GM19238 (cell line): ENCODE results near the gene ARSA.
"Not testable (repeated sequence)": the region's sequence is repeated elsewhere in the genome, so short reads cannot be mapped to it uniquely, and the experiment has no call there.

Experiments used
- DNase-seq: peaks from one replicate; pipeline ENCODE4 v3.0.0; 2011; ENCODE audit warnings: low spot score; ENCODE audit not compliant: insufficient read length

The ARSA gene

DNA sequence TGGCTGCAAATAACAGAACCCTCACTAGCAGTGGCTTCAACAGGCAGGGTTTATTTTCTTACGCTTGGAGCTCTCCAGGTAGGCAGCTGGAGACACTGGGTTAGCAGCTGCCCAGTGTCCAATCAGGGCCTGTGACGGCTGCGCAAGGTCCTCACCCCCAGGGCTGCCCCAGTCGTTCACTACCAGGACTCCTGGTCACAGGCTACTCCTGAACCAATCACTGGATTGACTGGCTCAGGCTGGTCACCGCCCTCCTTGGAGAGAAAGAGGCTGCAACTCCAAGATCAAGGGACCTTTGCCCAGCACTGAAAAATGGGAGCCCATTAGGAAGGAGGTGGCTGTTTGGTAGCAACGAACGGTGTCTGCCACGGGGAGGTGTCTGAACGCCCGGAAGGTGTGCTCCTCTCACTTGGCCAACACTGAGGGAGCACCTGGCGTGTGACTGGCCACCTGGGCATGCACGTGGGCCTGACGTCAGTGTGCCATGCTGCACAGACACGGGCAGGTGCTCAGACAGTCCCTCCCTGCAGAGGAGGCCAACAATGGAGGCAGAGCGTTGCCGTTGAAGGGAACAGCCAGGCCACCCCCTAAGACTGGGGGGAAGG is 5.1 kb downstream of the ARSA start:
- DNase-seq = no peak

DNA sequence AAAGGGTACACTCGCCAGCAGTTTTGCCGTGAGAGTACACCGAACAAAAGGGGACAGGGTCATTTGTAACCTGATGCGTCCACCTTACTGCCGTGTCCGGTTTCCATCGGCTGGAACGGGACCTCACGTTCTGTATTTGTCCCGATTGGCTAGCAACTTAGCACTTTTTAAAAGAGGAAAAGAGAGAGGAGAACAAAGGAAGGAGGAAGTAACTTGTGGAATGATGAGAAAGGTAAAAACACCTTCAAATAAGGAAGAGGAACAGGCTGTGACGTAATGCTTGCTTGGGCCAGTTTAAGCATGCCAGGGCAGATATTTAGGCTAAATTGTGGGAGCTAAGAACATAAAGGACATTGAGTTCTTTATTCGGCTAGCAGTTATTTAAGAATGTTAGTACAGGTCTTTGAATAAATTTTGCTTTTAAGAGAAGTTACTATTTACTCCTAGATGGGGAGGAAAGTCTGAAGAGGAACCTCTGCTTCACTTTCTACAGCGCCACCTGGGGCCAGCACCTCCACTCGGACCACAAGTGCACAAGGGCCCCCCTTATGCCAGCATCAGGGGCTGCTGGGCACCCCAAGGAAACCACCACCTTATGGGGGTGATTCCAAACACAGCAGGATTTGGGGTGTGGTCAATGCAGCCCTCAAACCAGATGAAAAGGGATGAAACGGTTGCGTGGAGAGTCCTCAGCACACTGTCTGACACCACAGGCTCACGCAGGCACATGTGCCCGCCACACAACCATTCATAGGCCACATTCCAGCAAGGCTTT is 5.8 kb downstream of the ARSA start:
- DNase-seq = no peak

DNA sequence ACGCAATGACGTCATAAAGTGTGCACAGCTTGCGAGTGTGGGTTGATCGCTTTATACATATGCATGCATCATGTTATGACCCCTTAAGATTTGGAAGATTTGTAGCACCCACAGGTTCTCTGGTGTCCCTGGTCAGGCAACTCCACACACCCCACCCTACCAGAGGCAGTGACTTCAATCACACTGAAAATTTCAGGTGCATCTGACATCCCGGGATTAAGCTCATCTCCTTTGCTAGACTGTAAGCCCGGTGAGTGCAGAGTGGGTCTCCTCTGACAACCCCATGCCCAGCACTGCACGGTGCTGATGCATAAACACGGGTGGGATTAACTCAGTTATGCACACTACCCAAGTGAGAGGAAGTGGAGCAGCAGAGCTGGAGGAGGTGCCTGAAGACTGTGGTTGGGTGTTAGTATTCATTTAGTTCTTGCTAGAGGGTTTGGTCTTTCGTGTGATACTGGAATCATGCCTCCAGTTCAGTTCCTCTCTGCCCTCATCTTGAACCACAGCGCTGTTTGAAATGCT is 6.5 kb downstream of the ARSA start:
- no peak for DNase-seq

DNA sequence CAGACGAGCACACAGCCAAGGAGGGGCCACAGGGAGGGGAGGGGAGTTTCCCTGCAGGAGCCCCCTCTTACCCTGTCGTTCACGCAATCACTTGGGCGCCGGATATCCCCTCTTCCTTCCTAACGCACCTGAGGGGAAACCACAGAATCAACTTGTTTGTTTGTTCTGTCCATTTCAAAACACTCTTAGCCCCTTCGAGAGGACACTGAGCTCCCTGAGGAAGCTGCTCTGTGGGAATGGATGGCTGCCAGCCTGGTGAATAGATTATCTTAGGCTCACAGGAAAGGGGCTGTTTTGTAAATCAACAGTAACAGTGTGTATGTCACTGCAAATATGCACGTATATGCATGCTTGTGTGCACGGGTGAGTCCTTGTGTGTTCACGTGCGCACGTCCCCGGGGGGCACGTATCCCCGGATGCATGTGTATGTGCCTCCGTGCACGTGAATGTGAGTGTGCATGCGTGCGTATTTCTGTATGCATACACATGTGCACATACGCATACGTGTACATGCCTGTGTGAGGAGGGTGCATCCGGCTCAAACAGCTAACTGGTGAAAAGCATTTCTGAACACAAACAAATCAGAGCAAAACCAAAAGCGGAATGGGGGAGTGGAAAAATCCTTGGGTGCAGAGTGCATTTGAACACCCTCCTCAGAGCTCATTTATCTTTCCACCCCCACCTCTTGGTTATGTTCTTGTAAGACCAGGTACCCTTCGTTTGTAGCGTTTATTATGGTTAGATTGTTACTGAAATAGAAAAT is 7.2 kb downstream of the ARSA start:
- peak; percentile 75 for DNase-seq

DNA sequence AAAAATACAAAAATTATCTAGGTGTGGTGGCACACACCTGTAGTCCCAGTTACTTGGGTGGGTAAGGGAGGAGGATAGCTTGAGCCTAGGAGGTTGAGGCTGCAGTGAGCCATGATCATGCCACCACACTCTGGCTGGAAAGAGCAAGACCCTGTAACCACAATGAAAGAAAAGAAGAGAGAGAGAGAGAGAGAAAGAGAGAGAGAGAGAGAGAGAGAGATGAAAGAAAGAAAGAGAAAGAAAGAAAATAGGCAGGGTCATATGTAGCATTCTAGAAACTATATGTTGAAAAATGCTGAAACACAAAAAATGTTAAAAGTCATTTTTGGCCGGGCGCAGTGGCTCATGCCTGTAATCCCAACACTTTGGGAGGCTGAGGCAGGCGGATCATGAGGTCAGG is 13.7 kb downstream of the ARSA start:
- not testable (repeated sequence) for DNase-seq

DNA sequence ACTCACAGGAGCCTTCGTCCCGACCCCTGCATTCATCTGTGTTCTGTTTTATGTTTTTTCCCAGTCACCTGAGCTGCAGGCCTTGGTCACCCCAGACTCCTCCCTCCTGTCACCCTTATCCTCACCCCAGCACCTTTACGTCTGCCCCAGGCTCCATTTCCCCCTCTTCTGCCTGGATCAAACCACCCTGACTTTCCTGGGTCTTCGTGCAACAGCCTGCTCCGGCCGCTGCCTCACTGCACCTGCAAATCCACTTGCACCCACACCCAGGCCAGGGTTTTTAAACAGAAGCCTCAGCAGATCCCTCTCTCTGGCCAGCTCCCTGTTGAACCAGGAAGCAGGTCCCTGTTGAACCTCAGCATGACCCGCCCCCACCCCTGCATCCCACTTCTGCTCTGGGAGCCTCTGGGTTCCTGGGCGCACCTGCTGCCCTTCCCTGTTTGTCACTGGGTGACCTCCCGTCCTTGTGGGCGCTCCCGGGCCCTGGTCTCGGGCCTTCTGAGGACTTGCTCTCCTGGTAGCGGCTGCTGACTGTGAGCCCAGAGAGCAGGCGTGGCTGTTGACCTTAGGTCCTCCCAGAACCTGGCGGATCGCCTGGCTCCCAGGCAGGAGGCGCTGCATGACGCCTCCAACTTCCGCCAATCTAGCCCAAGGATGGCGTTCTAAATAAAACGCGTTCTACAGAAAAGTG is 14.5 kb downstream of the ARSA start:
- no peak for DNase-seq

DNA sequence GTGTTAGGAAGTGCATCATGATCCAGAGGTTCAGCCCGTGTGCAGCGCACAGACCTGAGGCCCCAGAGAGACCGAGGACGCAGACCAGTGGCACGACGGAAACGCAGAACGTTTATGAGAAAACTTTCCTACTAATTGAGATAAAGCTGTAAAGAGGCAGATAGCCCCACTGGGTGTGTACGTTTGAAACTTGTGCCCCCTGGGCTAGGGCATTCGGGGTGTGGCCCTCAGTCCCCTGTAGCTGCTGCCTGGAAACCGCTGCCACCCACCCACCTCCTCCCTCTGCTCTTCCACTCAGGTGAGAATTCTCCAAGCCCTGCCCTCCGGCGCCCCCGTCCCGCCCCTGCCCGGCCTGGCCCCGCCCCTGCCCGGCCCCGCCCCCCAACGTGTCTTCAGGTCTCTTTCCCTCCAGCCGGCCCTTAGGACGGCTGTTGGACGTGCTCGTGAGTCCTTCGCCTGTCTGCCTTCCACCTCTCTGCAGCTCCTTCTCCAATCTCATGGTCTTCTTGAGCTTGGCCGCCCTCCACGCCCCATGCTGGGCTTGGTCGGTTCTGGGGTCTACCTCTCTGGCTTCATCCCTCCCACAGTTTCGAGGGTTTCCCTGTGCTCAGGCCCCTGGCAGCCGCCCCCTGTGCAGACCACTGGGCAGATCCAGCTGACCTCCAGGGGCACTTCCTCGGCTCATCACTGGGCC is 15.3 kb downstream of the ARSA start:
- no peak for DNase-seq

DNA sequence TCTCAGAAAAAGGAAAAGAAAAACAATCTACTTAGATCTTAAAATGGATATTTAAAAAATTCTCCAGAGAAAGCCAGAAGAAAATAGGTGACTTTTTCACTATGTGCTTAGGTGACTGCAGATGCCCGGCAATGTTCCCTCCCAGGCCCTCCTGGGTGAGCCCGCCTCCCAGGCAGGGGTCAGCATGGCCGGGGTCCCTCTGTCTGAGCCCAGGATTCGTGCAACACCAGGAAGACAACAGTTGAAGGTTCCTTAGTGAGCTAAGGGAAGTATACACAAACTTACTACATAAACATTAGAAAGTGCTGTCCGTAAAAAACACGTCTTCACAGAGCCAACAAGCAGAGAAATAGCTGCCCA is 15.8 kb downstream of the ARSA start:
- no peak for DNase-seq

DNA sequence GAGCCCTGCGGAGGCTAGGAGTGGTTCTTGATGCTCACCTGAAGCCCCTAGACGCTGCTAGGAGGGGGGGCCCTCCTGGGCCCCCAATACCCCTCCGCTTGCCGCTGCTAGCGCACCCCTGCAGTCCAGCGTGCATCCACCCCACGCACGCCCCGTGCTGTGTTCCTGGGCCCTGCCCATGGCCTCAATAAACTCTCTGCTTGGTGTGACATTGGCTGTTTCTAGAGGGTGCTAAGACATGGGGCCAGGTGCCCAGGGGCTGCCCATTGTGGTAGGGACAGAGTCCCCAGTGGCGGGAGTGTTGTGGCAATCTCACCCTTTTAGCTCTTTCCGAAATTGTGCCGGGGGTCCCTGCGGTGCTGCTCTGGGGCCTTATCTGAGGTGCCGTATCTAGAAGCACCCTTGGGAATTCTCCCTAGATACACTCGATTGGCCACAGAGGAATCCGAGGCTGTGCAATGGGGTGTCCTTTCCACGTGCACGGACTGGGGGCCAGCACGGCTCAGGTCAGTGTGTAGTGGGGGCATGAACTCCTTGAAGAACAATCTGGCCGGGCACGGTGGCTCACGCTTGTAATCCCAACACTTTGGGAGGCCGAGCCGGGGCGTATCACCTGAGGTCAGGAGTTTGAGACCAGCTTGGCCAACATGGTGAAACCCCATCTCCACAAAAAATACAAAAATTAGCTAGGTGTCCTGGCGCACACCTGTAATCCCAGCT is 16.5 kb downstream of the ARSA start:
- DNase-seq = no peak

DNA sequence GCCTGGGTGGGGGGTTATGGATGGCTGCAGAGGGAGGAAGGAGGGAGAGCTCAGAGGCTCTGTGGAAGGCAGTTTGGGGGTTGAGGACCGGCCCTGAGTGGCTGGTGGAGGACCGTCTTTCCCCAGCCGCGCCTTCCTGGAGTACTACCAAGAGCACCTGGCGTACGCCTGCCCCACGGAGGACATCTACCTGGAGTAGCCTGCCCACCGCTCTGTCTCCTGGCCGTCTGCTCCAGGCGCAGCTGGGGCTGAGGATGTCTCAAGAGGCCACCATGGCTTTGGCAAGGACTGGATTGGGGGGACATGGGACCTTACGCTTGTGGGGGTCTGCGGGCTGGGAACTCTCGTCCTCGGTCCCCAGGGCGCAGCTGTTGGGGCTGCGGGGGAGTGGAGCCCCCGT is 17.4 kb downstream of the ARSA start:
- DNase-seq = no peak

DNA sequence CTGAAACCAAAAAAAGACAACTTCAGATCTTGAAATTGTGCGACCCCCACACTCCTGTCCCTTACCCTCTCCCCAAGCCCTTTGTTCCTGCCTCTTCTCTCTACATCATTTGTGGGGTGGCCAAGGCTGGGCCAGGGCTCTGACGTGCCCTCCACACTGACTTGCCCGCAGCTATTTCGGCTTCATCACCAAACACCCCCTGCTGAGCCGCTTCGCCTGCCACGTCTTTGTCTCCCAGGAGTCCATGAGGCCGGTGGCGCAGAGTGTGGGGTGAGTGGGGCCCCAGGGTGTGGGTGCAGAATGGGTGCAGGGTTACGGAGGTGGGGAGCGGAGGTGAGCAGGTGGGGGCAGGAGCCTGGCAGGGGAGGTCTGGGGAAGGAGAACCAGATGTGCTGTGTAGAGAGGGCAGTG is 17.9 kb downstream of the ARSA start:
- DNase-seq = no peak

DNA sequence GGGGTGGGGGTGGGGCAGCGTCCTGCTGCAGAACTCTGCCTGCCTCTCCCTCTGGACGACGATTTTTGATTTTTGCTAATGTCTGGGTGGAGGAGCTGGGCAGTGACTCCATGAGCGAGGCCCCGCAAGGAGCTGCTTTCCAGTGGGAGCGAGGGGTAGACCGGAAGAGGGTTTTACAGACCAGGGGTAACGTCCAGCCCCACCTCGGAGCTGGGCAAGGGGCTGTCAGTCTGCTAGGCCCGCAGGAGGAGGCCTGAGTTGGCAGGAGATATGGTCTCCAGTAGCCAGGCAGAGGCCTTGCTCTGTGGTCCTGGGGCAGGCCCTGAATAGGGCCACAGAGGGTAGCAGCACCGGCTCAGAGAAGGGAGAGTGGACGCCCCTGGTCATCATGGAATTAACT is 18.4 kb downstream of the ARSA start:
- DNase-seq = no peak

DNA sequence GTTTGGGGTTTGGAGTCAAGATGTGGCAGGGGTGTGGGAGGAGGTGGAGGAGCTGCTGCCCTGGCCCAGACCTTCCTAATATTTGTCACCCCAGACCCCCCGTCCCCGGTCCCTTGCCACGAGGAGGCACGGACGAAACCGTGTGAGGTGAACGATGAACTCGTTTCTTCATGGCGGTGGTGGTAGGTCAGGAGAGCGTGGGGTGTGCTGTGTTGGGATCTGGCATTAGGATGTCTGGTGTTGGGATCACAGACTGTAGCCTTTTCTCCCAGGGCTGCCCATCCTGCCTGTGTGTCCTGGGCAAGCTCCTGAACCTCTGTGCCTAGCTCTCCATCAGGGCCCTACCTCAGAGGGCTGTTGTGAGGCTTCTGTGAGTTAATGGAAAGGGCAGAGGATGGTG is 19.0 kb downstream of the ARSA start:
- DNase-seq = no peak

DNA sequence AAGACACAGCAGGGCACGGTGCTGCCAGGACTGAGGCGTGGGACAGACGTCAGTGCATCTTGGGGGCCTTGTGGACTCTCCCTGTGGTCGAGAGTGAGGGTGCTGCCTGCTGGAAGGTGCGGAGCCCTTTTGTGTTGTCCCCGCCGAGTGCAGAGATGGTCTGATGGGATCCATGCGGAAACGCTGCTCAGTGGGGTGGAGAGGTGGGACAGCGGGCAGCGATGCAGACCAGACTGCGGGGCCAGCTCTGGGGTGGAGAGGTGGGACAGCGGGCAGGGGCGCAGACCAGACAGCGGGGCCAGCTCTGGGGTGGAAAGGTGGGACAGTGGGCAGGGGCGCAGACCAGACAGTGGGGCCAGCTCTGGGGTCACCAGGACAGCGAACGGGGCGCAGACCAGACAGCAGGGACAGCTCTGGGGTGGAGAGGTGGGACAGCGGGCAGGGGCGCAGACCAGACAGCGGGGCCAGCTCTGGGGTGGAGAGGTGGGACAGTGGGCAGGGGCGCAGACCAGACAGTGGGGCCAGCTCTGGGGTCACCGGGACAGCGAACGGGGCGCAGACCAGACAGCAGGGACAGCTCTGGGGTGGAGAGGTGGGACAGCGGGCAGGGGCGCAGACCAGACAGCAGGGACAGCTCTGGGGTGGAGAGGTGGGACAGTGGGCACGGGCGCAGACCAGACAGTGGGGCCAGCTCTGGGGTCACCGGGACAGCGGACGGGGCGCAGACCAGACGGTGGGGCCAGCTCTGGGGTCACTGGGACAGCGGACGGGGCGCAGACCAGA is 19.7 kb downstream of the ARSA start:
- not testable (repeated sequence) for DNase-seq

DNA sequence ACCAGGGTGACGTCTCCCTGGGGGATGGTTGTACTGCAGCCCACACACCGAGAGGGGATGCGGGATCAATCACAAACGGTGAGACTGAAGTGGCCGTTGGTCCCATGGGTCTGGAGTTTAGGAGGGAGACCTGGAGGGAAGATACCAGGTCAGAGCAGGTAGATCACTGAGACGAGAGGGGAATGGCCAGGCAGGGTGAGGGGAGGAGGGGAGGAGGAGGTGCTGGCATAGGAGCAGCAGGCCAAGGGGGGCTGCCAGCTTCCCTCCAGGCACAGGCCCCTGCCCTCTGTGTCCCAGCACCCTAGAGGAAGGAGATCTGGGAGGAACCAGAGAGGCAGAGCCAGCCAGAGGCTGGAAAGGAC is 20.3 kb downstream of the ARSA start:
- no peak for DNase-seq

DNA sequence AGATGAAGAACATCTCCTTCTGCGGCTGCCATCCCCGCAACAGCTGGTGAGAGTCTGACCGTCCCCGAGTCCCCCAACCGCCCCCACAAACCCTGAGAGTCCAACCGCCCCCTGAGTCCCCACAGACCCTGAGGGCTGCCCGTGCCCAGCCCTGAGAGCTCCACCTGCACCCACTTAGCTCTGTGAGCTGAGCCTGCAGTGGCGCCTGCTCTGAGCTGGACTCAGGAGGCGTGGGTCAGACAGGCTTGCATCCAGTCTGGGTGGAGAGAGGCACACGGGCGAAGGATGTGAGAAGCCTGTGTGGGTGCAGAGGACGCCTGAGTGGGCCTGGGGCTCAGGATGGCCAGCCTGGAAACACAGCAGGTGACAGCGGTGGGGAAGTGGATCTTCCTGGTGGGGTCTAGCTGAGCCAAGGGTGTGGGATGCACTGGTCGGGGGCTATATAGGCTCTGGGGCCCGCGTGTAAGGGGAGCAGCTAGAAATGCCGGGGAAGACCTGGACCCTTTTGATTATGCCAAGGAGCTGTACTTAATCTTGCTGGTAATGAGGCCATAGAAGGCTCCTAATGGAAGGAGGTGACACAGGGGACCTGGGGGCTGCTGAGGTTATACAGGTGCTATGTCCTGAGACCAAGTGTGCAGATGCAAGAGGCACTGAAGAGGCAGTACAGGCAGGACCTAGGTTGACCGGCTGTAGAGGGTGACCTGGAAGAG is 20.9 kb downstream of the ARSA start:
- no peak for DNase-seq

DNA sequence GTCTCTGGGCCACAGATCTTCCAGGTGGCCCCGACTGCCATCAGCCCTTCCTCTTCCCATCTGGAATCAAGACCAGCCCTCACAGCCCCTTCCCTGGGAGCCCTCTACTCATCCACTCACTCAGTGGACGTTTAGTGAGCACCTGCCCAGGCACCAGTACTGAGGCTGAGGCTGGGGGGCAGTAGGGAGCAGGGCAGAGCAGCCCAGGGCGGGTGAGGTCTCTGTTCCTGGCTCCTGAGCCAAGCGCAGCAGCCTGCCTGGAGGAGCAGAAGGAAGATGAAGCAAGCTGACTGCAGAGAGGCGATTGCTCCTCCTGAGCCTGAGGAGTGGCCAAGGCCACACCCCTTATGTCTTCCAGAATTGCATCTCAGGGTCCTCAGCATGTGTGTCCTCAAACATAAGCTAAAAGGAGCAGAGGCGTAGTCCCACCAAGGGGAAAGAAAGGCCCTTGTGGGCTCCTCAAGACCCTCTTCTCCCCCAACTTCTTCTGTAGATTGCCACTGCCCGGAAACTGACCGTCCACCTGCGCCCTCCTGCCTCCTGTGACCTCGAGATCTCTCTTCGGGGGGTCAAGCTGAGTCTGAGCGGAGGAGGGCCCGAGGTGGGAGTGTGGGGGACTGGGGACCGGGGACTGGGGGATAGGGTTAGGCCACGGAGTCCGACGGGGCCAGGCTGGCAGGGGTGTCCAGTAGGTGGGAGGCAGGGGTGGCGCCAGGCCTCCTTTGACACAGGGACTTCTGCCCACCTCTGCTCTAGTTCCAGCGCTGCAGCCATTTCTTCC is 21.6 kb downstream of the ARSA start:
- no peak for DNase-seq

DNA sequence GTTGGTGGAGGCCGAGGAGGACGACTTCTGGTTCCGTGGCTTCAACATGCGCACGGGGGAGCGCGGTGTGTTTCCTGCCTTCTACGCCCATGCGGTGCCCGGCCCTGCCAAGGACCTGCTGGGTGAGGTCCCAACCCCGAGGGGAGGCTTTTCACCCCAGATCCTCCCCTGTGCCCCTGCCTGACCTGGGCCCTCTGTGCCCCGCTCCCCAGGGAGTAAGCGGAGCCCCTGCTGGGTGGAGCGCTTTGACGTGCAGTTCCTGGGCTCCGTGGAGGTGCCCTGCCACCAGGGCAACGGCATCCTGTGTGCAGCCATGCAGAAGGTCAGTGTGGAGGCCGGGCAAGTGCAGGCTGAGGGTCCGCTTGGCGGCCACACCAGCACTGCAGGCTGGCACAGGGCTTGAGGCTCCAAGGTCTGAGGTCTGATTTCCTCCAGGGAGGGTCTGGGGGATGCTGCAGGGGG is 22.3 kb downstream of the ARSA start:
- no peak for DNase-seq
